ENCODE measurements around the gene PCP2.
"Not testable (repeated sequence)": the region's sequence is repeated elsewhere in the genome, so short reads cannot be mapped to it uniquely, and the experiment has no call there.

Gene PCP2

DNA sequence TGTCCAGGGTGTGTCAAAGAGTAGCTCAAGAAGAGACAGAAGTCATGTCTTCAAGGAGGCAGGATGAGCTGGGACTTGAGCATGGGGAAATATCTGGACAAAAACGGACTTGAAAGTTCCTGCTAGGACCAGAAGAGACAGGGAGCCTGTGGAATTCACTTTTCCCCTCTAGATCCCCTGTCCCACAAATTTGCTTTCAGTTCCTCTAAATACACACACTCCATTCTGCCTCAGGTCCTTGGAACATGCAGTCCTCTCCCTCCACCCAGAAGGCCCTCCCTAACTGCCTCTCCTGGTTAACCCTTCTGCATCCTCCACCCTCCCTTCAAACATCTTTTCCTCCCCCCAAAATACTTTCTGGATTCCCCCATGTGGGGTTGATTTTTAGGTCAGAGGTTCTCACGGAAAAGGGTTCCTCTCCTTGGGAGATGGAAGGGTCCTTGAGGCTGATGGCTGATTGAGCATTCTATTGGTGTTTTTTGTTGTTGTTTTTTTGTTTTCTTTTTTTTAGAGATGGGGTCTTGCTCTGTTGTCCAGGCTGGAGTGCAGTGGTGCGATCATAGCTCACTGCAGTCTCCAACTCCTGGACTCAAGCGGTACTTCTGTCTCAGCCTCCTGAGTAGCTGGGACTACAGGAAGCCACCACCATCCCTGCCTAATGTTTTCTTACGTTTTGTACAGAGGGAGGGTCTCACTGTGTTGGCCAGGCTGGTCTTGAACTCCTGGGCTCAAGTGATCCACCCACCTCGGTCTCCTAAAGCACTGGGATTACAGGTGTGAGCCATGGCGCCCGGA, 28.4 kb upstream of the PCP2 start:
- no peak for DNase-seq

DNA sequence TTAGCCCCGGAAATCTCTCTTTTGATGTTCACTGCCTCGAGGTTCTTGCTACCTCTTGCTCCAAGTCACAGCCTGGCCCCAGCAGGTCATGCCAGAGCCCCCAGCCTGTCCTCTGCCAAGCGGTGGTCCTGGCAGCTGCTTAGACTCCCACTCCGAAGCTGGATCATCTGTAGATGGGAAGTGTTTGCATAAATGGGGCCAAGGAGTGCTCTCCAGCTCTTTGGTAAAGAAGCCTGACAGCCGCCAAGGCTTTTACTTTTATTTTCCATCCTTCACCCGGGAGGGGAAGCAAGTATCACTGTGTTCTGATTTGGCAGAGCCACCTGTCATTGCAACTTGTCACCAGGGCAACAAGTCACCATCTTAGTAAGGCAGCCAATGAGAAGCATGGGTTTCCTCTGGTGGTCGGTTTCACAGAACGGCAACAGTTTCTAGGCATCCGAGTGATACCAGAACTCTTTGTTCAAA, 24.7 kb upstream of the PCP2 start:
- DNase-seq, result no peak

DNA sequence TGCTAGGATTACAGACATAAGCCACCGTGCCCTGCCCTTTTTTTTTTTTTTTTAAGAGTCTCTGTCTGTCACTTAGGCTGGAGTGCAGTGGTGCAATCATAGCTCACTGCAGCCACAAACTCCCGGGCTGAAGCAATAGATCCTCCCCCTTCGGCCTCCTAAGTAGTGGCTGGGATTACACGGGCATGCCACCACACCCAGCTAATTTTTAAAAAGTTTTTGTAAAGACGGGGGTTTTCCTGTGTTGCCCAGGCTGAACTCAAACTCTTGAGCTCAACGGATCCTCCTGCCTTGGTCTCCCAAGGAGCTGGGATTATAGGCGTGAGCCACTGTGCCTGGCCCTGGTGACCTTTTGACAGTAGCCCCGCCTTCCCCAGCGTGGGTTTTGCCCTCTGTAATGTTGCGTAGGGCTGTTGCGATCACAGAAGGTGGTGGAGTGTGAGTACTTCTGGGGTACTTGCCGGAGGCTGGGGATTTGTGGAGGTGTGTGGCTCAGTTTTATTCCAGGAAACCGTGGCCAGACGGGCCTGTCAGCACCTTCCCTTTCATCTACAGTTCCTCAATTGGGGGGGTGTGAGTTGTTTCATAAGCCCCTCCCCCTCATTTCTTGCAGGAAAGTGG, 23.7 kb upstream of the PCP2 start:
- peak; percentile 68 to 75 for DNase-seq

DNA sequence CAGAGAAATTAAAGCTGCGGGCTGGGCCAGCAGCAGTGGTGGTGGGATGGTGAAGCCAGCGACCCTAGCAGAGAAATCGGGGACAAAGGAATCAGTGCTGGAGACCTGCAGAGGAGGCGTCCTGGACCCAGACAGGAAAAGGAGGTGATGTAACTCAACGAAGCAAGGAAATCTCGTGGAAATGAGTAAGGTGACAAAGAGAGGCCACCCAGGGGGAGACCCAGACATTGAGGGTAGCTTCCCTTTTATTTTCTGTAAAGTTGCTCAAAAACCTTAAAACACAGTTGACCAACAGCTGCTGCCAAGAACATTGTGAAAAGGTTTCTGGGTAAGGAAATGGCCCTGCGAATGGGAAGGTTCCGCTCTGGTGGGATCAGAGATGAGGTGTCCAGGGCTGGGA, 22.1 kb upstream of the PCP2 start:
- DNase-seq, result peak; percentile 21 to 44

DNA sequence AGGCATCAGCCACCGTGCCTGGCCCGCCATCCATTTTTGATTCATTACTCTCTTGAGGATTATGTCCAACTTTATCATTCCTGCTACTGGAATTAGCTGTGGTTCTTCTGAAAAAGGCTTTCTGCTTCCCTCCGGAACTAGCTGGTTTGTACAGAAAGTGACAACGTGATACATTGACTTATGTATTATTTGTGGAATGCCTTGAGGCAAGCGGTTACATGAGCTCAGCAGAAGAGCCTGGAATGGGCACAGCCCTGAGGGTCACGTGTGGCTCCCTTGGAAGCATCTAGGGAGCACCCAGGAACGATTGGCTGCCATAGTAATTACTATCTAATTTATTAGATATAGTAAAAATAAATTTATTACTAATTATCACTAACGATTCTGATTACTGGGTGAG, 20.9 kb upstream of the PCP2 start:
- no peak for DNase-seq

DNA sequence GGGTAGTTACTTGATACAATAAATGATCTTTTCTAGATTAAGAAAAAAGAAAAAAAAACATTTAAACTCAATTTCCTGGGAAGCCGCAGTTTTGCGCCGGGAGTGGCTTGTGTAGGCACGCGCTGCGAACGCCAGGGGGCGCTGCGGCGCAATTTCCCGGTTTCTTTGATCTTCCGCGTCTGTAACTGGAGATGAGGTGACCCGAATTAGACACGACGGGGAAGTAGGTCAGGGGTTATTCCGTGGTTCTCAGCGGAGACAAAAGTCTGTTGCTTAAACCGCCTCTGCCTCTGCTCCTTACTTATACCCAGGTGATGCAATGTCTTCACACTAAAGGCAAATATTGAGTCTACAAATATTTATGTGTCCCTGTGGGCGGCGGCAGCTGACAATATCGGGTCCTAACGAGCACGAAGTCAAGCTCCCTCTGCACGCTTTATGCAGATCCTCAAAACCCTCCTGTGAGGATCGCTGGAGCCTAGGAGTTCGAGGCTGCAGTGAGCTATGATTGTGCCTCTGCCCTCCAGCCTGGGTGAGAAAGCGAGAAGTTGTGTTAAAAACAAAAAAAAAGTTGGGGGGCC, 18.6 kb upstream of the PCP2 start:
- peak; percentile 87 to 90 for DNase-seq

DNA sequence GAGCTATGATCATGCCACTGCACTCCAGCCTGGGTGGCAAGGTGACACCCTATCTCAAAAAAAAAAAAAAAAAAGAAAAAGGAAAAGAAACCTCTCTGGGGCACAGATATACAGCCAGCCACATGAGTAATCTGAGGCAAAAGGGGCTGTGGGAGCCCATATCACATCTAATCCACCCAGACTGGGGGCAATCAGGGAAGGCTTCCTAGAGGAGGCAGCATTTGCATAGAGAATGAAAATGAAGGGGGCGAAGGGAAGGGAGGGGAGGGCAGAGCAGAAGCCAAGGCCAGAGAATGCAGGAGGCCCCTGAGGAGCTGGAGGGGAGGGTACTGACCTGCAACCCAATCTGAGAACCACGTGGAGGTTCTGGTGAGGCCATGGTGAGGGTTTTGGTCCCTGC, 16.6 kb upstream of the PCP2 start:
- no peak for DNase-seq

DNA sequence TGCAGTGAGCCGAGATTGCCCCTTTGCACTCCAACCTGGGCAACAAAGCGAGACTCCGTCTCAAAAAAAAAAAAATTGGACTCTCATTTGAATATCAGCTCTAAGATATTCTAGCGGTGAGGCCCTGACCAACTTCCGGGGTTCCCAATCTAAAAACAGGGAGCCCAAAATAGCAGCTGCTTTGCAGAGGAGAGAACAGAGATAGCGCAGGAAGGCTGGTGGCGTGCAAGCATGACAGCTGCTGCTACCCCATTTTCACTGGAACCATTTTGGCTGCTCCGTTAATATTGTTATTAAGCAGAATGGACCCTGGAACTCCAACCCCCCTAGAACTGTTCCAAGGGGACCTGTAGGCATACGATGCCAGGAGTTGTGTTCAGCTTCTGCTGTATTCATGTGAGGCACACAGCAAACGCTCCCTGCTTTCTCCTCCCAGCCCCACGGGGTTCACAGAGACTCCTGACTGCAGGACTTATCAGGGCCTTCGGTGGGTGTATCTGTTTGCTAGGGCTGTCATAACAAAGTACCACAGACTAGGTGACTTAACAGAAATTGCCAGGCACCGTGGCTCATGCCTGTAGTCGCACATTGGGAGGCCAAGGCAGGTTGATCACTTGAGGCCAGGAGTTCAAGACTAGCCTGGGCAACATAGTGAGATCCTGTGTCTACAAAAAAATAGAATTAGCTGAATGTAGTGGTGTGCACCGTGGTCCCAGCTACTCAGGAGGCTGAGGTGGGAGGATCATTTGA, 14.9 kb upstream of the PCP2 start:
- DNase-seq, result no peak

DNA sequence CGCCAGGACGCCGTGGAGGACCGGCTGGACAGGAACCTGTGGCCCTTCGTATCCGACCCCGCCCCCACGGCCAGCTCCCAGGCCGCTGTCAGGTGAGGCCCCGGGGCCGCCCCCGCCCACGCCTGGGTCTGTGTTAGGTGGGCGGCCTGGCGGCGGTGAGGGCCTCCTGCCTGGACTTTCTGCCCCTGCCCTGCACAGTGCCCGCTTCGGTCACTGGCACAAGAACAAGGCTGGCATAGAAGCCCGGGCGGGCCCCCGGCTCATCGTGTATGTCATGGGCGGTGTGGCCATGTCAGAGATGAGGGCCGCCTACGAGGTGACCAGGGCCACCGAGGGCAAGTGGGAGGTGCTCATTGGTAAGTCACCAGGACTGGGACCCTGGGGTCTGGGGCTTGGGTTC, 13.6 kb upstream of the PCP2 start:
- no peak for DNase-seq

DNA sequence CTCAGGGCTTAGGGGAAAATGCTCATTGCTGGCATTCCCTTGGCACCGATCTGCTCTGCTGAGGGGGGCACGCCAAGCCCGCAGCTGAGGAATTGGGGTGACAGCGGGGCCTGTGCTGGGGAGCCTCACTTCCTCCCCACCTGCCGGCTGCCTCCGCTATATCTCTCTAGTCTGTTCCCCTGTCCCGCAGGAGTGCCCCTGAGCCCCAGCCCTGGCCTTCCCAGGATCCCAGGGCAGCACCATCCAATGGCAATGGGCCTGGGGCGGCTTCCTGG, 12.8 kb upstream of the PCP2 start:
- DNase-seq, result no peak

DNA sequence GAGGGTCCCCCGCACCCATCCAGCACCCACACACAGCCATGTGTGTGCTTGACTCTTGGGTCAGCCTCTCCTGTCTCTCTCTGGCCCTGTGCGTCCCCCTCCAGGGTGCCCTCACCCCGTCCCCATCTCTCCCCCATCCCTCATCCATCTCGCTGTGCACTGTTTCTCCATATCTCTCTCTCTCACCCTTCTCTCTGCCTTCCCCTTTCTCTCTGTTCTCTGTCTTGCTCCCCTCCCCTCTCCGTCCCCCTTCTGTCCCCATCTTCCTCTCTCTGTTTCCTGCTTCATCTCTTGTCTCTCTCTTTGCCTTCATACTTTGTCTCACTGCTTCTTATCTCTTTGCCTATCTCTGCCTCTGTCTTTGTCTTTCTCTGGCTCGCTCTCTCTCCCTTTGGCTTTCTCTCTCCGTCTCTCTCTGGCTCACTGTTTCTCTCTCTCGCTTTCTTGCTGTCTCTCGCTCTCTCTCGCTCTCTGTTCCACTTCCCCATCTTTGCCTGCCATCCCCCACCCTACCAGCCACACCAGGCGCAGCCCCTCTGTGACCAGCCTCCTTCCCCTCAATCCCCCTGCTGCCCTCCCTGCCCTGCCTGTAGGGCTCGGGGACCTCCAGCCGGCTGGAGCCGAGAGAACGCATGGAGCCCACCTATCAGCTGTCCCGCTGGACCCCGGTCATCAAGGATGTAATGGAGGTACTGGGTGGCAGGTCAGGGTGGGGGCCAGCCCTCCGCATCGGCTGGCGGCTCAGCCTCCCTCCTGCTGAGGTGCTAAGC, 12.3 kb upstream of the PCP2 start:
- DNase-seq, result peak in 1 of 2 experiments; percentile 27

DNA sequence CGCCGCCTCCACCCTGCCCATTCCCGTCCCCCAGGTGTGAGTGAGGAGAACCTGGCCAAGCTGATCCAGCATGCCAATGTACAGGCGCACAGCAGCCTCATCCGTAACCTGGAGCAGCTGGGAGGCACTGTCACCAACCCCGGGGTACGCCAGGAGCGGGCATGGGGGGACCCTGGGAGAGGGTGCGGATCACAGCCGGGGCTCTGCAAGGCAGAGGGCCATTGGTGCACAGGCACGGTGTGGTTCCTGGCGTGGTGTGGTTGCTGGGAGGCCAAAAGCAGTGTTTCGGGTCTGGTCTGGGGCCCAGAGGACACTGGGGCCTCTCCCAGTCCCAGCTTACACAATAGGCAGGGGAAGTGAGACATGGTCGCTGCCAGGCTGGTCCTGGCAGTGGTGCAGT, 11.6 kb upstream of the PCP2 start:
- peak in 1 of 2 experiments; percentile 29 for DNase-seq

DNA sequence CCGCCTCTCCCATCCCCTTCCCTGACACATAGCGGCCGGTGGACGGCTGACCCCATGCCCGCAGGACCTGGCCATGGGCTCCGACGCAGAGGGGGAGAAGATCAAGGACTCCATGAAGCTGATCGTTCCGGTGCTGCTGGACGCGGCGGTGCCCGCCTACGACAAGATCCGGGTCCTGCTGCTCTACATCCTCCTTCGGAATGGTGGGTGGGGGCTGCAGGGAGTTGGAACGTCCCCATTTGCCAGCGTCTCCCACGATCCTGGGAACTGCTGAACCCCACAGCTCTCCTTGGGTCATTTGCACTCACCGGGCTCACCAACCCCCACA, 11.0 kb upstream of the PCP2 start:
- no peak for DNase-seq

DNA sequence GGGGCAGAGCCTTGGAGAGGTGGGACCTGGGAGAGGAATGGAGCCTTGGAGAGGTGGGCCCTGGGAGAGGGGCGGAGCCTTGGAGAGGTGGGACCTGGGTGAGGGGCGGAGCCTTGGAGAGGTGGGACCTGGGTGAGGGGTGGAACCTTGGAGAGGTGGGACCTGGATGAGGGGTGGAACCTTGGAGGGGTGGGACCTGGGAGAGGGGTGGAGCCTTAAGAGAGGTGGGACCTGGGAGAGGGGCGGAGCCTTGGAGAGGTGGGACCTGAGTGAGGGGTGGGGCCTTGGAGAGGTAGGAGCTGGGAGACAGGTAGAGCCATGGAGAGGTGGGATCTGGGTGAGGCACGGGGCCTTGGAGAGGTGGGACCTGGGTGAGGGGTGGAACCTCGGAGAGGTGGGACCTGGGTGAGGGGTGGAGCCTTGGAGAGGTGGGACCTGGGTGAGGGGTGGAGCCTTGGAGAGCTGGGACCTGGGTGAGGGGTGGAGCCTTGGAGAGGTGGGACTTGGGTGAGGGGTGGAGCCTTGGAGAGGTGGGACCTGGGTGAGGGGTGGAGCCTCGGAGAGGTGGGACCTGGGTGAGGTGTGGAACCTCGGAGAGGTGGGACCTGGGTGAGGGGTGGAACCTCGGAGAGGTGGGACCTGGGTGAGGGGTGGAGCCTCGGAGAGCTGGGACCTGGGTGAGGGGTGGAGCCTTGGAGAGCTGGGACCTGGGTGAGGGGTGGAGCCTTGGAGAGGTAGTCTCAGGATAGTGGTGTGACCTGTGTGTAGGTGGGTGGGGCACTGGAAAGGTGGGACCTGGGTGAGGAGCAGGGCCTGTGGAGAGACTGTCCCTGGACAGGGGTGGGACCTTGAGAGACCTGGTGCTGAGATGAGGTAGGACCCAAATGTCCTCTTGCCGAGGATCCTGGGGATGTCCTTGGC, 10.4 kb upstream of the PCP2 start:
- DNase-seq, result not testable (repeated sequence)

DNA sequence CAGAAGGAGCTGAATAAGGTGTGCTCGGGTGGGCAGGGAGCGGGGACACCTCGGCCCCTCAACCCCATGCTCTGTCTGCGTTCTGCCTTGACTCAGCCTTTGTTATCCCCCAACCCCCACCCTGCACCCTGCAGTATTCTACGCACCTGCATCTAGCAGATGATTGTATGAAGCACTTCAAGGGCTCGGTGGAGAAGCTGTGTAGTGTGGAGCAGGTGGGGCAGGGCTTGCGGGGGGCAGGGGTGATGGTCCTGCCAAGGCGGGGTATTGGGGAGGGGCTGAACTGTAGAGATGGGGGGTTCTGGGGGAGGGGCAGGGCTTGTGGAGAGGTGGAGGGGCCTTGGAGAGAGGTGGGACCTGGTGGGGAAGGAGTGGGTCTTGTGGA, 9.5 kb upstream of the PCP2 start:
- no peak for DNase-seq

DNA sequence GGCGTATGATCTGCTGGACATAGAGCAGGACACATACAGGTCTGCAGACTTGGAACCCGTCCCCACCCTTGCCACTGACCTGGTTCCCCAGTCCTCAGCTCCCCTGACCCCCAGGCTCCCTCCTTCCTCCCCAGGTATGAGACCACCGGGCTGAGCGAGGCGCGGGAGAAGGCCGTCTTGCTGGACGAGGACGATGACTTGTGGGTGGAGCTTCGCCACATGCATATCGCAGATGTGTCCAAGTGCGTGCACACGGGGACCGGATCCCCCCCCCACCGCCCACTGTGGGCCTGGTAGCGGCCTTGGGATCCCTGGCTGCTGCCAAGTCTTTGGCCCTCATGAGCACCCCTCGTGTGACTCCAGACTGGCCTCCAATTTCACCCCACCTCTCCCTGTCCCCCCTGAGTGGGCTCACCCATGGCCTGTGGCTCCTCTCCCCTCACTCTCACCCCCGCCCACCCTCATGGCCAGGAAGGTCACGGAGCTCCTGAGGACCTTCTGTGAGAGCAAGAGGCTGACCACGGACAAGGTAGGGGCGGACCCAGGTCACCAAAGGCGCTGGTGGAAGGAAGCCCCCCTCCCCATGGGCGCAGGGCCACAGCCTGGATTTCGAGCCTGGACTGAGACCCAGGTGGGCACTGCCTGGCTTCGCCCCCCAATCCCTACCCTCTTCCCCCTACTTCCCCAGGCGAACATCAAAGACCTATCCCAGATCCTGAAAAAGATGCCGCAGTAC, 8.9 kb upstream of the PCP2 start:
- no peak for DNase-seq

DNA sequence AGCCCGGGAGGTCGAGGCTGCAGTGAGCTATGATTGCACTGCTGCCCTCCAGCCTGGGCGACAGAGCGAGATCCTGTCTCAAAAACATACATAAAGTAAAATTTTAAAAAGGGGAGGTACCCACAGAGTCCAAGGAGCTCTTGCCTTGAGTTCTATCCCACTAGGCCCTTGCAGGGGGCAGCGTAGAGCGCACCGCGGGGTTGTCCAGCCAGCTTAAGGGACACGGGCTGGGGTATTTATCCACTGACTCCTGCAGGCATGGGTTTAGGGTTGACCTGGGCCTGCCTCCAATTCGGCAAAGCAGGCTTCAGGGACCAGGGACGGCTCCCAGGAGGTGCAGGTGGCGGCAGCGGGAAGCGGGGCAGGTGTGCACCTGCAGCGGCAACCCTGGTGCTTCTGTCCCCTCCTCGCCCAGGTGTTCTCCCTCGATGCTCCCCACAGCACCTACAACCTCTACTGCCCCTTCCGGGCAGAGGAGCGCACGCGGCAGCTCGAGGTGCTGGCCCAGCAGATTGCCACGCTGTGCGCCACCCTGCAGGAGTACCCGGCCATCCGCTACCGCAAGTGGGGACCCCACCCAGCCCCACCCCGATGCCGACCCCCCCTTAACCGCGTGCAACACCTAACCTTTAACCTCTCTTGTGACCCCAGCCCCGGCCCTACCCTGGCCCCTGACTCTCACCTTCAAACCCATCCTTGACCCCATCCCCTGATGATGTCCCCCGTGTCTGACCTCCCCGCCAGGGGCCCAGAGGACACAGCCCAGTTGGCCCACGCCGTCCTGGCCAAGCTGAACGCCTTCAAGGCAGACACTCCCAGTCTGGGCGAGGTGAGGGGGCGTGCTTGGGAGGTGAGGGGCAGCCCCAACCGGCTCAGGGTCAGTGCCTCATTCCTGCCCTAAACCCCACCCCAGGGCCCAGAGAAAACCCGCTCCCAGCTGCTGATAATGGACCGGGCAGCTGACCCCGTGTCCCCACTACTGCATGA, 8.1 kb upstream of the PCP2 start:
- DNase-seq, result peak in 1 of 2 experiments; percentile 9

DNA sequence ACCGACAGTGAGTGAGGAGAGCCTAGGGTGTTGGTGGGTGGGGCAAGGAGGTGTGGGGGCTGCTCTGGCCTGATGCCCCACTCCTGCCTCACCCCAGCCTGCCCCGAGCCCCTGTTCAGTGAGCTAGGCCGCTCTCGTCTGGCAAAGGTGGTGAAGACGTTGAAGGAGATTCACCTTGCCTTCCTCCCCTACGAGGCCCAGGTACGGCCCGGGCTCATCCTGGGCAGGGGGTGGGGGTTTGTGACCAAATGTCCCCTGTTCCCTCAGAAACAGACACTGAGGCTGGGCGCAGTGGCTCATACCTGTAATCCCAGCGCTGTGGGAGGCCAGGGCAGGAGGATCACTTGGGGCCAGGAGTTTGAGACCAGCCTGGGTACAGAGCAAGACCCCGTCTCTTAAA, 7.3 kb upstream of the PCP2 start:
- DNase-seq, result no peak

DNA sequence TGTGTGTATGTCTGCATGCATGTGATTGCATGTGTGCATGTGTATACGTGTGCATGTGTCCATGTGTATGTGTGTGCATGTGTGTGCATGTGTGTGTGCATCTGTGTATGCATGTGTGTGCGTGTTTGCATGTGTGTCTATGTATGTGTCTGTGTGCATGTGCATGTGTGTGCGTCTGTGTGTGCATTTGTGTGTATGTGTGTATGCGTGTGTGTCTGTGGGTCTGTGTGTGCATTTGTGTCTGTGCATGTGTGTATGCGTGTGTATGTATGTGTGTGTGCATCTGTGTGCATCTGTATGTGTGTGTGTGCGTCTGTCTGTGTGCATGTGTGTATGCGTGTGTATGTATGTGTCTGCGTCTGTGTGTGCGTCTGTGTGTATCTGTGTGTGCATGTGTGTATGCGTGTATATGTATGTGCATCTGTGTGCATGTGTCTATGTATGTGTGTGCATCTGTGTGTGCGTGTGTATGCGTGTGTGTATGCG, 6.4 kb upstream of the PCP2 start:
- DNase-seq, result no peak

All from Kasumi-1 (cell line).